DND-41 (cell line): ENCODE measurements around the gene FRZB.

ENCODE experiments used
- CTCF ChIP-seq: IDR thresholded peaks from 2 replicates; pipeline ENCODE4 v1.5.1; 2012; ENCODE audit warnings: borderline replicate concordance, low read length, moderate library complexity, mild to moderate bottlenecking; ENCODE audit not compliant: poor library complexity, severe bottlenecking; ENCODE audit errors: extremely low read depth
- EZH2 ChIP-seq: IDR thresholded peaks from 3 replicates; pipeline ENCODE4 v1.6.1; 2012; ENCODE audit warnings: borderline replicate concordance, low read depth, mild to moderate bottlenecking, moderate library complexity, low read length, inconsistent platforms; ENCODE audit not compliant: severe bottlenecking

- TF ChIP-seq CTCF: no peak
- TF ChIP-seq EZH2: no peak
Measured at GRCh38 chr2:182826064-182826463, 40.4 kb downstream of the FRZB start.
